ENCODE data around the gene CFAP61. TPM values are rescaled to one million over a fixed set of nuclear protein-coding genes. Genes with fewer than 3 reads are reported as not detected.

The CFAP61 gene
- total RNA-seq, 1 experiment from 2014 or later = 0.61 TPM

GRCh38 chr20:20369250-20370093 lies 317.1 kb downstream of the CFAP61 start (continued):
- TF ChIP-seq PRDM15 (CRISPR knock-in tag; IDR thresholded peaks at IDR 0.05) (no peak), OVOL2 (CRISPR knock-in tag; IDR thresholded peaks at IDR 0.05; ENCODE audit: borderline replicate concordance) (no peak), JAZF1 (CRISPR knock-in tag; IDR thresholded peaks at IDR 0.05) (no peak), FOXP4 (CRISPR knock-in tag; IDR thresholded peaks at IDR 0.05) (peak; percentile 57; the same call in 1 of the 2 replicates), FOXK1 (CRISPR knock-in tag; IDR thresholded peaks at IDR 0.05) (0 out of 2 replicates have a peak, but pooled peaks have one; percentile 38), E2F4 (CRISPR knock-in tag; IDR thresholded peaks at IDR 0.05; ENCODE audit: borderline replicate concordance, low read depth) (no peak), ZBTB21 (CRISPR knock-in tag; IDR thresholded peaks at IDR 0.05; ENCODE audit: borderline replicate concordance) (peak; percentile 32; the same call in 1 of the 2 replicates), FOXP1 (CRISPR knock-in tag; IDR thresholded peaks at IDR 0.05; ENCODE audit: borderline replicate concordance) (no peak), ZNF263 (CRISPR knock-in tag; IDR thresholded peaks at IDR 0.05; ENCODE audit: low read depth) (0 out of 2 replicates have a peak, but pooled peaks have one; percentile 27), ATF6 (CRISPR knock-in tag; IDR thresholded peaks at IDR 0.05) (no peak), MYBL2 (CRISPR knock-in tag; IDR thresholded peaks at IDR 0.05) (0 out of 2 replicates have a peak, but pooled peaks have one; percentile 27), NFATC4 (CRISPR knock-in tag; IDR thresholded peaks at IDR 0.05) (no peak), ZNF396 (CRISPR knock-in tag; IDR thresholded peaks at IDR 0.05; ENCODE audit: borderline replicate concordance) (no peak), ZBTB43 (CRISPR knock-in tag; IDR thresholded peaks at IDR 0.05) (no peak), ERG (CRISPR knock-in tag; IDR thresholded peaks at IDR 0.05) (no peak)
